GM13977 (cell line): Measurements from ENCODE around the gene KIF2C.
A peak's percentile ranks its signal among the peaks of the same experiment; 100 is the strongest.

Experiments used
- DNase-seq: peaks from one replicate; pipeline ENCODE4 v3.0.0; 2012; ENCODE audit warnings: low spot score
- in situ Hi-C: fragments of 300-500 bp; cut with MboI; formaldehyde crosslinking; loops from one replicate; pipeline ENCODE4 v1.12.0; 2022; ENCODE audit warnings: low sequenced_read_pairs, low pct_unique_long_range_greater_than_20kb, mixed read lengths, inconsistent platforms; ENCODE audit not compliant: unreplicated experiment
- TF ChIP-seq, protein P1 (sequence below): IDR thresholded peaks from 2 replicates; pipeline ENCODE4 v1.5.1; 2012; ENCODE audit warnings: mild to moderate bottlenecking, control low read depth; ENCODE audit not compliant: insufficient read depth; ENCODE audit errors: extremely low read depth, missing control alignments

KIF2C gene

DNA sequence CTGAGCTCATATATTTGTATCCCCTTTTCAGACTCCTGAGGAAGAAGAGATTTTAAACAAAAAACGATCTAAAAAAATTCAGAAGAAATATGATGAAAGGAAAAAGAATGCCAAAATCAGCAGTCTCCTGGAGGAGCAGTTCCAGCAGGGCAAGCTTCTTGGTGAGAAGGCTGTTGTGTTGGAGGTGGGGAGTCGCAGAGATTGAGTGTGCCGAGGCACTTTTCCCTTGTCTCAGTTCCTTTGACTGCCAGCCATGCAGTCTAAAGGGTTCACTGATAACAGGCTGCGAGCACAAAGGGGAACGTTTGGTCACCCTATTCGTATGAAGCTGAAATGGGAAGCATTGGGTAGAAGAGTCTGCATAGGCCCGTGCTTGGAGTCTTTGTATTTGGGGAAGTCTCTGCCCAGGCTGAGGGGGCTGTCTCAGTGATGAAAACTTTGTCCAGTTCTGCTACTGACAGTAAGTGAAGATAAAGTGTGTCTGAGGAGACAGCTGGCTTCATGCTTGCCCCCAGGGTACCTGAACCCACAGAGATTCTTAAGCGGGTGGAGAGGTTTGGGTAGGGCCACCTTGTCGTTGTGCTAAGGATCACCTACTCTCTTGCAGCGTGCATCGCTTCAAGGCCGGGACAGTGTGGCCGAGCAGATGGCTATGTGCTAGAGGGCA is 38.5 kb downstream of the KIF2C start:
- in situ Hi-C loops, result no loop called here
- TF ChIP-seq, protein P1, sequence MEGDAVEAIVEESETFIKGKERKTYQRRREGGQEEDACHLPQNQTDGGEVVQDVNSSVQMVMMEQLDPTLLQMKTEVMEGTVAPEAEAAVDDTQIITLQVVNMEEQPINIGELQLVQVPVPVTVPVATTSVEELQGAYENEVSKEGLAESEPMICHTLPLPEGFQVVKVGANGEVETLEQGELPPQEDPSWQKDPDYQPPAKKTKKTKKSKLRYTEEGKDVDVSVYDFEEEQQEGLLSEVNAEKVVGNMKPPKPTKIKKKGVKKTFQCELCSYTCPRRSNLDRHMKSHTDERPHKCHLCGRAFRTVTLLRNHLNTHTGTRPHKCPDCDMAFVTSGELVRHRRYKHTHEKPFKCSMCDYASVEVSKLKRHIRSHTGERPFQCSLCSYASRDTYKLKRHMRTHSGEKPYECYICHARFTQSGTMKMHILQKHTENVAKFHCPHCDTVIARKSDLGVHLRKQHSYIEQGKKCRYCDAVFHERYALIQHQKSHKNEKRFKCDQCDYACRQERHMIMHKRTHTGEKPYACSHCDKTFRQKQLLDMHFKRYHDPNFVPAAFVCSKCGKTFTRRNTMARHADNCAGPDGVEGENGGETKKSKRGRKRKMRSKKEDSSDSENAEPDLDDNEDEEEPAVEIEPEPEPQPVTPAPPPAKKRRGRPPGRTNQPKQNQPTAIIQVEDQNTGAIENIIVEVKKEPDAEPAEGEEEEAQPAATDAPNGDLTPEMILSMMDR, result no peak
- DNase-seq, result no peak

DNA sequence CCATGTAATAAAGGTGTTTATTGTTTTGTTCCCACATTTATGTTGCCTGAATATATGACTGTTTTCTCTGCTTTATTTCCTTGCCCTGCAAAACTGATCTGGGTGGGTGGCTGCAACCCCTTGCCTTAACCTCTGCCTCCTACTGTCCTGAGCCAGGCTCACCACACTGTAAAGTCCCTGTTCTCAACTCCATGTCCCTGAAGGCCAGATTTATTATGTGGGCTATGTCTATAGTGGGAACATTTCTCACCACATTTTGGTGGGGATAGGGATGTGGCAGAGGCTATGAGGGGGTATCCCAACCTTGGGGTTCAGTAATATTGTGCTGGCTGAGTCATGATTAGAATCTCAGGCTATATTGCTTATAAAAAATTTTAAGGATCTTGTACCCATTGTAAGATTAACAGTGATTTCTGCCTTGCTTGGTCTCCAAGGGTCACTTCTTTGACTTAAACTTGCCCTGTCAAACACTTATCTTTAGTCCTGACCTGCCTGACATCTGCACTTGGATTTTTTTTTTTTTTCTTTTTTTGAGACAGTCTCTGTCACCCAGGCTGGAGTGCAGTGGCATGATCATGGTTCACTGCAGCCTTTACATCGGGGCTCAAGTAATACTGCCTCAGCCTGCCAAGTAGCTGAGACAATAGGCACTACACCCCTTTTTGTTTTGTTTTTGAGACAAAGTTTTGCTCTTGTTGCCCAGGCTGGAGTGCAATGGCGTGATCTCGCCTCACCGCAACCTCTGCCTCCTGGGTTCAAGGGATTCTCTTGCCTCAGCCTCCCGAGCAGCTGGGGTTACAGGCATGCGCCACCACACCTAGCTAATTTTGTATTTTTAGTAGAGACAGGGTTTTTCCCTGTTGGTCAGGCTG is 39.3 kb downstream of the KIF2C start:
- no peak for DNase-seq
- TF ChIP-seq, protein P1, result no peak
- in situ Hi-C loops, result no loop called here

DNA sequence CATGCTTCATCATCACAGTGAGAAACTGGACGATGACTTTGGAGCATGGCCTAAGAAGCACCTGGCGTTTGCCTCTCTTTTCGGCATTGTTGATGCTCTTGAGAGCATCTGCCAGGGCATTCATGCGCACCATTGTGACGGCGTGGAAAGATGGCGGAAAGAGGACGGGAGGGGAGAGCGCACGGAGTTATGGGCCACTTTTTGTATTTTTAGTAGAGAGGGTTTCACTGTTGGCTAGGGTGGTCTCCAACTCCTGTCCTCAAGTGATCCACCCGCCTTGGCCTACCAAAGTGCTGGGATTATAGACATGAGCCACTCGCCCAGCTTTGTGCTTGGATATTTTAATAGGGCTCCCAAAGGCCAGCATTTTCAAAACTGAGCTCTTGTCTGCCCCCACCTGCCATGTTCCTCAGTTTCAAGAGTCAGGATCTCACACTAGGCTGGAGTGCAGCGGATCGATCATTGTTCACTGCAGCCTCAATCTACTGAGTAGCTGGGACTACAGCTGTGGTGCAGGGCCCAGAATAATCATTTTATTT is 41.0 kb downstream of the KIF2C start:
- no peak for DNase-seq

DNA sequence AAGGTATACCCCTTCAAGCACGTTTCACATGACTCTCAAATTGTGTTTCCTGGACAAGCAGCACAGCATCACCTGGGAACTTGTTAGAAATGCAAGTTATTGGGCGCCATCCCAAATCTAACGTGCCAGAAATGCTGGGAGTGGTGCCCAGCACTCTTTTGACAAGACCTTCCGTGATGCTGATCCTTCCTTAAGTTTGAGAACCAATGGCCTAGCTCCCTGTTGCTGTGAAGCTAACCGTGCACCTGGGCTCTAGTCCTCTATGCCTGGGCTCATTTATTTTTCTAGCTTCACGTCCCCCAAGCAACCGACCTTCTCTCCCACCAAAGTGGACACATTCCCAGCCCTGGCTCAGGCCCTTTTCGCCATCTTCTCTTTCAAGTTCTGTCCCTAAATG is 44.1 kb downstream of the KIF2C start:
- no peak for DNase-seq
- in situ Hi-C loops, result no loop called here
- TF ChIP-seq, protein P1, result no peak

More for the DNA sequence above, 41.0 kb downstream of the KIF2C start:
- TF ChIP-seq, protein P1, result no peak
- in situ Hi-C loops, result no loop called here

DNA sequence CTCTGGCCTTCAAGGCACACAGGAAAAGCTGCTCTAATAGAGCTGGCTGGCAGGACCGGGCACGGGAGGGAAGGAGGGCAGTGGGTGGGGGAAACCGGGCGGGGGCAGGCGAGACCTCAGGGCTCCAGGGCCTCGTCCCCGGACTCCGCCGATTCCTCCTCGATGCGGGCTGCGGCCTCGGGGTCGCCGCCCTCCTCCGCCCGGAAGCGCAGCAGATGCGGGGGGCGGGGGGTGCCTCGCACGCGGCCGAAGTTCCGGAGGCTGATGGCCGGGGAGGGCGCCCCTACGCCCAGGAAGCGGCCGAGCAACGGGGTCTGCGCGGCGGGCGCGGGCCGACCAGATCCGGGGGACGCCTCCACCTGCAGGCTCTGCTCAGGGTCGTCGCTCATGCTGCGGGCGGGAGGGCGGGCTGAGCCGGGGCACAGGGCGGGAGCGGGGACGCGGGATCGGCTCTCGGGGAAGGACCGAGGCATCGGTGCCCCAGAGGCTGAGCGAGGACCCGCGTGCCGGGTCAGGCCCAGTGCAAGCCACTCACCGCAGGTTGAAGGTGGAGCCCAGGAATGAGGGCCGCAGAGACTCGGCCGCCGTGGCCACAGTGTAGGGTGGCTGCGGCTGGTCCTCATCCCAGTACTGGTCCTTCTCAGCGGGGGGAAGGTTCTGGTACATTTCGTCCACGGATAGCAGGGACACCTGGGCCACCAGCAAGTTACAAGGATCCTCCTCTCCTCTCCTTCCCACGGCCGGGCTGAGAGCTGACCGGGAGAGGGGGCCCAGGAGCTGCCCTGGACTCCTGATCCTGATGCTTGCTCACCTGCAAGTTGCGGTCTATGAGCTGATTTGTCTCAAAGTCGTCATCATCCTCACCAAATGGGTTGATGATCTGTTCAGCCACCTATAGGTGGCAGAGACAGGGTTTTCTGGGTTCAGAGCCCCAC is 44.7 kb downstream of the KIF2C start:
- DNase-seq, result peak; percentile 65
- in situ Hi-C loops, result no loop called here
- TF ChIP-seq, protein P1, result no peak

DNA sequence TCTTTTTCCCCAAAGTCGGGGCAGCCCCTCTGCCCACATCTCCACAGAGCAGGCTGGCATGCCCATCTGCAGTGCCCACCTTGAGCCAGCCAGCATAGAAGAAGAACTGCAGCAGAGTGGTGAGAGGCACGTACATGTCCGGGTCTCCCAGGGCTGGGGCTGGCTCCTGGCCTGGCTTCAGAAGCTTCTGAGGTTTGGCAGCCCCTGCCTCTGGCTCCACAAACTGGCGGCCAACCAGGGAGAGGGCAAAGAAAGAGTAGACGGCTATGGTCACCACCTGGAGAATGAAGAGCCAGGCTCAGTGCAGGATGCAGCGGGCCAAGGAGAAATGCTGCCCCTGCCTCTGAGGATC is 45.4 kb downstream of the KIF2C start:
- in situ Hi-C loops, result no loop called here
- no peak for DNase-seq
- TF ChIP-seq, protein P1, result no peak
